HG02938 (cell line): ENCODE data around the gene METTL2A.
"Not testable (repeated sequence)": the region's sequence is repeated elsewhere in the genome, so short reads cannot be mapped to it uniquely, and the experiment has no call there.

ENCODE experiments used
- ATAC-seq: cut with Tn5 transposase; IDR thresholded peaks from one replicate; pipeline ENCODE4 v1.9.1; 2021; ENCODE audit warnings: mild to moderate bottlenecking, moderate library complexity; ENCODE audit not compliant: unreplicated experiment

METTL2A gene, protein sequence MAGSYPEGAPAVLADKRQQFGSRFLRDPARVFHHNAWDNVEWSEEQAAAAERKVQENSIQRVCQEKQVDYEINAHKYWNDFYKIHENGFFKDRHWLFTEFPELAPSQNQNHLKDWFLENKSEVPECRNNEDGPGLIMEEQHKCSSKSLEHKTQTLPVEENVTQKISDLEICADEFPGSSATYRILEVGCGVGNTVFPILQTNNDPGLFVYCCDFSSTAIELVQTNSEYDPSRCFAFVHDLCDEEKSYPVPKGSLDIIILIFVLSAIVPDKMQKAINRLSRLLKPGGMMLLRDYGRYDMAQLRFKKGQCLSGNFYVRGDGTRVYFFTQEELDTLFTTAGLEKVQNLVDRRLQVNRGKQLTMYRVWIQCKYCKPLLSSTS

DNA sequence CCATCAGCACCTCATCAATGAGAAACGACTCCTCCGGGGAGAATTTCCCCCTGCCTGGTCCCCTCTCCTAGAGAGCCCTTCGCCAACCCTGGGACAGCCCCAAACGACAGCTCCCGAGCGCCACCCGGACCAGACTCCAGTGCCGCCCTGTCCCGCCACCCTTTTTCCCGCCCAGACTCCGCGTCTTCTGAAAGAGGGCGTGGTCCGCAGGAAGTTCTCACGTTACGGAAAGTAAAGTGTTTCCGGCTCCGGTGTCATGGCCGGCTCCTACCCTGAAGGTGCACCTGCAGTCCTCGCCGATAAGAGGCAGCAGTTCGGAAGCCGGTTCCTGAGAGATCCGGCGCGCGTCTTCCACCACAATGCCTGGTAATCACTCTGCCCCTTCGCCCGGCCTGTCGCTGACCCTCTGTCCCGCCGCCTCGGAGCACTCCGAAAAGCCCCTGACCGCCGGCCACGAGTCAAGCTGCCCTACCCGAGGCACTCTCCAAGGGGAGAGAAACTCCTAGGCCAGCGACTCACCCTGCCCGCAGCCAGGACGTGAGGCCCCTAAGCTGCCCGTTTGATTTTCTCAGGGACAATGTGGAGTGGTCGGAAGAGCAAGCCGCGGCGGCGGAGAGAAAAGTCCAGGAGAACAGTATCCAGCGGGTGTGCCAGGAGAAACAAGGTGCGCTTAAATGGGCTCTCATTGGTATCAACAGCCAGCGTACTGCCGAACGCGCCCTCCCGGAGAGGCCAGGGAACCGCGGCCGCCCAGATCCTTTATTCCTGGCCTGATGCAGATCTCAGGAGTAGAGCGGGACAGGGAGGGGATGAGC, at the start of gene METTL2A:
Gene METTL2A, plus strand, starts transcription at position 251 of the 815 bp plus-strand sequence. Its CDS starts 6 bp downstream, at position 257.
- ATAC-seq: peak; percentile 89

- no peak for ATAC-seq
These were observed 43.4 kb upstream of the METTL2A start, which contains the start of gene EFCAB3 for GRCh38 chr17:62380253-62380652. Gene EFCAB3, plus strand, starts transcription at chr17:62380553. Its CDS starts 2,427 bp downstream, at chr17:62382980.

DNA sequence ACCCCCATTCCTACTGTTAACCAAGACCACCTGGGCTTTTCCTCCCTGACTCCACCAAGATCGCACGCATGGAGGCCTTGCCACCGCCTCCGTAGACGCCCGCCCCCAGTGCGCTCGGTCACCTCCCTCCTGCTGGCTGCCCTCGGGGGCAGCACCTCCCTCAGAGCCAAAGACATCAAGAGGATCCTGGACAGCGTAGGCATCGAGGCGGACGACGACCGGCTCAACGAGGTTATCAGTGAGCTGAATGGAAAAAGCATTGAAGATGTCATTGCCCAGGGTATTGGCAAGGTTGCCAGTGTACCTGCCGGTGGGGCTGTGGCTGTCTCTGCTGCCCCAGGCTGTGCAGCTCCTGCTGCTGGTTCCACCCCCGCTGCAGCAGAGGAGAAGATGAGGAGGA, 42.1 kb upstream of the METTL2A start:
- no peak for ATAC-seq

- no peak for ATAC-seq
These were observed 34.8 kb upstream of the METTL2A start for GRCh38 chr17:62388856-62389255.

DNA sequence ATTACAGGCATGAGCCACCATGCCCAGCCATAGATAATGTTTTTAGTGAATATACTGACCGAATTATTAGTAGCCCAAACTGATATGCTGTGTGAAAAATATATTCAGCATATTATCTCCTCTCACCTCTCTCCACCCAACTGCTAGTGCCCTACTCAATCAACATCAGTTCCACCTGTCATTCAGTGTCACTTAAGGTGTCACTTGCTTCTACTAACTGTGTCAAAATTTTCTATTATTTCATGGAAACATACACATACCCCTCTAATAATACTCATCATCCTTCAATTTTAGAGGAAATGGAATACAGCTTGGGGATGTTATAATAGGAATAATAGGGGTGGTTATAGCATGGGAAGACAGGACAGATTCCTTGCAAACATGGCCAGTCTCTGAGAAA, 30.8 kb upstream of the METTL2A start:
- ATAC-seq: no peak

DNA sequence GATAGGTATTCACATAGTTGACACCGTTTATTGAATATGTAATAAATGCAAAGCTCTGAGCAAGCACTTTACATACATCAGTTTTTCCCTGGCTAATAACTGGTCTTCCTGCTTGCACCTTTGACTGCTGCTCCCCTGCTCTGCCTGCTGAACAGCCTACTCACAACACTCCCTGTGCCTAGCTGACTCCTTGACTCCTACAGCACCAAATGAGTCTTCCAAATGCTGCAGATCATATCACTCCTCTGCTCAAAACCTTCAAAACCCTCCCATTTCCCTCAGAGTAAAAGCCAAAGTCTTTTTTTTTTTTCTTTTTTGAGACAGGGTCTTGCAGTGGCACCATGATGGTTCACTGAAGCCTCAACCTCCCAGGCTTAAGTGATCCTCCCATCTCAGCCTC, 24.8 kb upstream of the METTL2A start:
- no peak for ATAC-seq

GRCh38 chr17:62405451-62405850, 18.2 kb upstream of the METTL2A start:
- ATAC-seq: no peak

- not testable (repeated sequence) for ATAC-seq
These were observed 10.6 kb upstream of the METTL2A start for GRCh38 chr17:62413090-62413489.

DNA sequence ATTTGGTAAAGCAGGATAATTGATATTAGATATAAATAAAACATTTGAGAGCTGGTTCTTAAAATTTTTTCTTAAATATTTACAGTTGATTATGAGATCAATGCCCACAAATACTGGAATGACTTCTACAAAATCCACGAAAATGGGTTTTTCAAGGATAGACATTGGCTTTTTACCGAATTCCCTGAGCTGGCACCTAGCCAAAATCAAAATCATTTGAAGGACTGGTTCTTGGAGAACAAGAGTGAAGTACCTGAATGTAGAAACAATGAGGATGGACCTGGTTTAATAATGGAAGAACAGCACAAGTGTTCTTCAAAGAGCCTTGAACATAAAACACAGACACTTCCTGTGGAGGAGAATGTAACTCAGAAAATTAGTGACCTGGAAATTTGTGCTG, 2.5 kb downstream of the METTL2A start:
- not testable (repeated sequence) for ATAC-seq

GRCh38 chr17:62435251-62435650, 11.6 kb downstream of the METTL2A start:
- not testable (repeated sequence) for ATAC-seq

- ATAC-seq: not testable (repeated sequence)
These were observed 17.5 kb downstream of the METTL2A start for GRCh38 chr17:62441181-62441580.

- ATAC-seq: no peak
These were observed 20.4 kb downstream of the METTL2A start for GRCh38 chr17:62444063-62444462.

- not testable (repeated sequence) for ATAC-seq
These were observed 22.1 kb downstream of the METTL2A start for GRCh38 chr17:62445791-62446190.

DNA sequence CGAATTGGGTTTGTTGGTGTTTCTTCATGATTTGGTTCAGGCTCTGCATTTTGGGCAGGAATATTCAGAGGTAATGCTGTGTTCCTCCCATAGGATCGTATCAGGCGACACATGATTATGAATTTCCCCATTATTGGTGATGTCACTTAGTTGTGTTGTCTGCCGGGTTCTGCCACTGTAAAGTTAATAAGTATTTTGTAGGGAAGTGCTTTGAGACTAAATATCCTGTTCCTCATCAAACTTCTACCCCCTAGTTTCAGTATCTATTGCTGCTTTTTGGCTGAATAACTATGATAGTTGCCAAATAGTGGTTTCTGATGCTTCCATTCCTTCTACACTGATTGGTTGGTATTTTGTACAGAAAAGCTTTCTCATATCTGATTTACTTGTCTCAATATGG, 28.5 kb downstream of the METTL2A start:
- ATAC-seq: not testable (repeated sequence)

- ATAC-seq: not testable (repeated sequence)
These were observed 29.3 kb downstream of the METTL2A start for GRCh38 chr17:62453041-62453440.

GRCh38 chr17:62453656-62454055, 30.0 kb downstream of the METTL2A start:
- not testable (repeated sequence) for ATAC-seq

DNA sequence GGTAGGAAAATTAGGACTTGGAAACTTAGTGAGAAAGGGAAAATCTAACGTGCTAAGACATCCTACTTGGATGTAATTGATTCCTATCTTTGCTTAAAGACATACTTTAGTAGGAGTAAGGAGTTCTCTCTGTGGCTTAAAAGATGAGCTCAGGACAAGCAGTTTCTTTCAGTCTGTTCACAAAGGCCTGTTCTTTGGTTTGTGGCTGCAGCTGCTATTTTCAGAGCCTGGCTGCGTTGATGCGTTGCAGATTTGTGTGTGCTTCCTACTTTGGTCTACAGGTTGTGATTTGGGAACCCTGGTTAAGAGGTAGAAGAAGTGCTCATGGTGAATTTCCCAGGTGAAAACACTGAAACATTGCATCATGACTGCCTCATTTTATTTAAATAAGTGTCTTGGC, 30.4 kb downstream of the METTL2A start:
- ATAC-seq: peak; percentile 49

GRCh38 chr17:62456016-62456415, 32.3 kb downstream of the METTL2A start:
- ATAC-seq: no peak

DNA sequence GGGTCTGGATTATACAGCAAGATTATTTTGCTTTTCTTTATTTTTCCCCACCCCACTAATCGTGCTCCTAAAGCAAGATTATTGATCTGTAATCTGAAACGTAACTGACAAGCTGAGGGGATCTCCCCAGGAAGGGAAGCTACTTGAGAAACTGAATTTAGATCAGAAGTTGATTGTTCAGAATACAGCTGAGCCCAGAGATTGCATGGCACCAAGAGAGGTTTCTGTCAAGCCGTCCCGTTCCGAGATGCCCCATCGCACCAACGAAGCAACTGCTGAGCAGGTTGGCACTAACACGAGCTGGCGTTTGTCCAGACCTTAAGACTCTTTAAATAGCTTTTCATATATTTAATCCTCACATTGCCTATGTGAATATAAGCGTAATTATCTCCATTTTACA, 34.8 kb downstream of the METTL2A start:
- not testable (repeated sequence) for ATAC-seq

- not testable (repeated sequence) for ATAC-seq
These were observed 40.7 kb downstream of the METTL2A start for GRCh38 chr17:62464422-62464821.

DNA sequence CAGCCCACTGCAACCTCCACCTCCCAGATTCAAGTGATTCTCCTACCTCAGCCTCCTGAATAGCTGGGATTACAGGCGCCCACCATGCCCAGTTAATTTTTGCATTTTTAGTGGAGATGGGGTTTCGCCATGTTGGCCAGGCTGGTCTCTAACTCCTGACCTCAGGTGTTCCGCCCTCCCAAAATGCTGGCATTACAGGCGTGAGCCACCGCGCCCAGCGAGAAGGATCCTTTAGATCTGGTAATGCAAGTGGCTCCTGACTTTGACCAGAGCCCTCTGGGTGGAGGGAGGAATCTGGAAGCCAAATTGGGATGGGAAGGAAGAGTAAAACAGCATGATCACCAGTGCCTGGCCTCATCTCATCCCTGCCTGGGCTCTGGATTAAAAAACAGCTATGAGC, 41.6 kb downstream of the METTL2A start:
- ATAC-seq: not testable (repeated sequence)
